D721Med (cell line): ENCODE data around the gene HYDIN.
A peak's percentile ranks its signal among the peaks of the same experiment; 100 is the strongest.

ENCODE experiments used
- DNase-seq: peaks from one replicate; pipeline ENCODE4 v3.0.0; 2011; ENCODE audit warnings: low spot score; ENCODE audit not compliant: insufficient read length
- FAIRE-seq: peaks from 2 replicates; lab custom pipeline; 2011; peaks lifted over from hg19 to GRCh38; lab: Jason Lieb, UNC
- CTCF ChIP-seq: IDR thresholded peaks from 2 replicates; pipeline ENCODE4 v1.5.1; 2012; ENCODE audit warnings: mild to moderate bottlenecking, control low read depth; ENCODE audit not compliant: insufficient read depth; ENCODE audit errors: missing control alignments

The HYDIN gene

DNA sequence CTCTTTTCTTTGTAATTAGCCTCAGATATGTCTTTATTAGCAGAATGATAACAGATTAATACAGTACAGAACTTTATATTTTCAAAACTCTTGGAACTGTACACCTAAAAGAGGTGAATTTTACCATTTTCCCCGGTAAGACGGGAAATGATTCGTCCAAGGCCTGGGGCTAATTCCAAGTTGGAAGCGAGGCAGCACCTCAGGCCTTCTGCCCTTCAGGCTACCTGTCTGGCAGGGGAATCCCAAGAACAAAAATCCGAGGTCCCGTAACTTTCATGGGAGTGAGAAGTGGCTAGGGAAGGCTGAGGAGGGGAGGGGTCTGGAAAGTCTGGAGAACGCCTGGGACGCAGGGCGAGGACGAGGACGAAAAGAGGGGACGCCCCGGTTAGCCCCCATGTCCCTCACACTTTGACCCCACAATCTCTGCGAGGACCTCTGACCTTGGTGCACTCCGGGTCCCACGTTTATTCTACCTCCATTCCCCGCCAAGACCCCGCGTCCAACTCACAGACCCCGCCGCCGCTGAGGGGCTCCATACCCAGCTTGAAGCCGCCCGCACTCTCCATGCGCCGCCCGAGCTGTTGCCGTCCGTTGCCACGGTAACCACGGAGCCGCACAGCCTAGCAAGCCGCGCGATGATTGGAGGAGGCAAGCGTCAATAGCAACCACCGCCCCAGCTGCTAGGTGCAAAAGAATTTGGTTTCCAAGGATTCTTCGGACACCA is at the start of gene HYDIN:
TSS of gene HYDIN (minus strand) at position 601 of the 724 bp plus-strand sequence. CDS start 43,827 bp downstream, outside the sequence.
- no peak for FAIRE-seq
- peak; percentile 19 for DNase-seq
- no peak for TF ChIP-seq CTCF

- no peak for TF ChIP-seq CTCF
- DNase-seq (no peak), FAIRE-seq (no peak)
Observed at GRCh38 chr16:71276589-71277334, 46.2 kb upstream of the HYDIN start.

- DNase-seq, result no peak
- no peak for FAIRE-seq
- no peak for TF ChIP-seq CTCF
Observed at GRCh38 chr16:71273384-71273783, 42.9 kb upstream of the HYDIN start.

- FAIRE-seq, result no peak
Observed at GRCh38 chr16:71264299-71264698, 33.8 kb upstream of the HYDIN start.

GRCh38 chr16:71263582-71263981 is 33.1 kb upstream of the HYDIN start:
- DNase-seq, result no peak
- TF ChIP-seq CTCF, result no peak
- no peak for FAIRE-seq

More at GRCh38 chr16:71264299-71264698, 33.8 kb upstream of the HYDIN start:
- no peak for DNase-seq
- no peak for TF ChIP-seq CTCF

GRCh38 chr16:71262391-71262790 is 31.9 kb upstream of the HYDIN start:
- no peak for FAIRE-seq
- DNase-seq, result no peak
- no peak for TF ChIP-seq CTCF
